ENCODE measurements around the gene MT3.
A peak's percentile ranks its signal among the peaks of the same experiment; 100 is the strongest.

Gene MT3

GRCh38 chr16:56610017-56610608 is 20.8 kb downstream of the MT3 start:
- Histone ChIP-seq H3K36me3 (ENCODE audit: control insufficient read depth, insufficient read depth, low read length) (no peaks in the 10 kb centered on the region), H3K4me3 (ENCODE audit: low read depth, low read length) (no peak overlapping the region), H3K27ac (ENCODE audit: low read depth, low read length) (peak overlapping the region; percentile 4), H3K9ac (ENCODE audit: low read depth, low read length) (no peak overlapping the region), H3K9me3 (ENCODE audit: control insufficient read depth, insufficient read depth, low read length) (no peaks in the 10 kb centered on the region), H3K4me1 (ENCODE audit: control insufficient read depth, insufficient read depth, low read length) (peaks cover 32% of the 10 kb centered on the region), H3K27me3 (ENCODE audit: control insufficient read depth, insufficient read depth, low read length) (peaks cover 94% of the 10 kb centered on the region)

GRCh38 chr16:56610609-56611111 is 21.3 kb downstream of the MT3 start:
- Histone ChIP-seq H3K4me3 (ENCODE audit: low read depth, low read length) (no peak overlapping the region), H3K27me3 (ENCODE audit: control insufficient read depth, insufficient read depth, low read length) (peaks cover 95% of the 10 kb centered on the region), H3K36me3 (ENCODE audit: control insufficient read depth, insufficient read depth, low read length) (no peaks in the 10 kb centered on the region), H3K4me1 (ENCODE audit: control insufficient read depth, insufficient read depth, low read length) (peaks cover 32% of the 10 kb centered on the region), H3K9ac (ENCODE audit: low read depth, low read length) (no peak overlapping the region), H3K27ac (ENCODE audit: low read depth, low read length) (no peak overlapping the region), H3K9me3 (ENCODE audit: control insufficient read depth, insufficient read depth, low read length) (no peaks in the 10 kb centered on the region)

GRCh38 chr16:56611281-56611833 is 22.0 kb downstream of the MT3 start:
- Histone ChIP-seq H3K9ac (ENCODE audit: low read depth, low read length) (no peak overlapping the region), H3K27me3 (ENCODE audit: control insufficient read depth, insufficient read depth, low read length) (peaks cover 95% of the 10 kb centered on the region), H3K4me1 (ENCODE audit: control insufficient read depth, insufficient read depth, low read length) (peaks cover 32% of the 10 kb centered on the region), H3K36me3 (ENCODE audit: control insufficient read depth, insufficient read depth, low read length) (no peaks in the 10 kb centered on the region), H3K27ac (ENCODE audit: low read depth, low read length) (no peak overlapping the region), H3K9me3 (ENCODE audit: control insufficient read depth, insufficient read depth, low read length) (no peaks in the 10 kb centered on the region), H3K4me3 (ENCODE audit: low read depth, low read length) (no peak overlapping the region)

- H3K9me3 ChIP-seq (ENCODE audit: control insufficient read depth, insufficient read depth, low read length) = no peaks in the 10 kb centered on the region
- H3K9ac ChIP-seq (ENCODE audit: low read depth, low read length) = no peak overlapping the region
- H3K27ac ChIP-seq (ENCODE audit: low read depth, low read length) = no peak overlapping the region
- H3K36me3 ChIP-seq (ENCODE audit: control insufficient read depth, insufficient read depth, low read length) = no peaks in the 10 kb centered on the region
- peaks cover 95% of the 10 kb centered on the region for H3K27me3 ChIP-seq (ENCODE audit: control insufficient read depth, insufficient read depth, low read length)
- H3K4me1 ChIP-seq (ENCODE audit: control insufficient read depth, insufficient read depth, low read length) = peaks cover 31% of the 10 kb centered on the region
- H3K4me3 ChIP-seq (ENCODE audit: low read depth, low read length) = no peak overlapping the region
These were observed 24.4 kb downstream of the MT3 start for GRCh38 chr16:56613706-56614105.

GRCh38 chr16:56614549-56614991 is 25.2 kb downstream of the MT3 start:
- Histone ChIP-seq H3K4me3 (ENCODE audit: low read depth, low read length) (no peak overlapping the region), H3K9ac (ENCODE audit: low read depth, low read length) (no peak overlapping the region), H3K27me3 (ENCODE audit: control insufficient read depth, insufficient read depth, low read length) (peaks cover 95% of the 10 kb centered on the region), H3K9me3 (ENCODE audit: control insufficient read depth, insufficient read depth, low read length) (no peaks in the 10 kb centered on the region), H3K36me3 (ENCODE audit: control insufficient read depth, insufficient read depth, low read length) (no peaks in the 10 kb centered on the region), H3K27ac (ENCODE audit: low read depth, low read length) (no peak overlapping the region), H3K4me1 (ENCODE audit: control insufficient read depth, insufficient read depth, low read length) (peaks cover 22% of the 10 kb centered on the region)

DNA sequence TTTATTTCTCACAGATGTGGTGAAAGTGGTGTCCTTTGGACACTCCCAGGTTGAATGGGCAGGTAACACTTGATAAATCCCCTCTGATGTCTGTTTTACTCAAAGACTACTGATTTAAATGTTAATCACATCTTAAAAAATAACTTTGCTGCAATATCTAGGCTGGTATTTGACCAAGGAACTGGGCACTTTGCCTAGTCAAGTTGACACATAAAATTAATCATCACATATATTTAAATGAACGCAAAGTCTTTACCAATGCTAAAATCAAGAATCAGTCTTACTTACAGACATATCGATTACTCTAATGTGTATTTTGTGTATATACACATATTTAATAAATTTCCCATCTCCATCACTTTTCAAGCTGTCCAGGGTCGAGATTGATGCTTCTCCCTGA is 26.0 kb downstream of the MT3 start:
- H3K36me3 ChIP-seq (ENCODE audit: control insufficient read depth, insufficient read depth, low read length) = no peaks in the 10 kb centered on the region
- no peak overlapping the region for H3K9ac ChIP-seq (ENCODE audit: low read depth, low read length)
- no peak overlapping the region for H3K27ac ChIP-seq (ENCODE audit: low read depth, low read length)
- peaks cover 94% of the 10 kb centered on the region for H3K27me3 ChIP-seq (ENCODE audit: control insufficient read depth, insufficient read depth, low read length)
- no peaks in the 10 kb centered on the region for H3K9me3 ChIP-seq (ENCODE audit: control insufficient read depth, insufficient read depth, low read length)
- H3K4me3 ChIP-seq (ENCODE audit: low read depth, low read length) = no peak overlapping the region
- peaks cover 14% of the 10 kb centered on the region; the same call in 1 of the 2 replicates for H3K4me1 ChIP-seq (ENCODE audit: control insufficient read depth, insufficient read depth, low read length)

- Histone ChIP-seq H3K9ac (ENCODE audit: low read depth, low read length) (no peak overlapping the region), H3K36me3 (ENCODE audit: control insufficient read depth, insufficient read depth, low read length) (no peaks in the 10 kb centered on the region), H3K4me1 (ENCODE audit: control insufficient read depth, insufficient read depth, low read length) (peaks cover 19% of the 10 kb centered on the region), H3K27ac (ENCODE audit: low read depth, low read length) (no peak overlapping the region), H3K9me3 (ENCODE audit: control insufficient read depth, insufficient read depth, low read length) (no peaks in the 10 kb centered on the region), H3K4me3 (ENCODE audit: low read depth, low read length) (peak overlapping the region; percentile 58), H3K27me3 (ENCODE audit: control insufficient read depth, insufficient read depth, low read length) (peaks cover 94% of the 10 kb centered on the region)
These were observed 27.4 kb downstream of the MT3 start for GRCh38 chr16:56616608-56617211.

DNA sequence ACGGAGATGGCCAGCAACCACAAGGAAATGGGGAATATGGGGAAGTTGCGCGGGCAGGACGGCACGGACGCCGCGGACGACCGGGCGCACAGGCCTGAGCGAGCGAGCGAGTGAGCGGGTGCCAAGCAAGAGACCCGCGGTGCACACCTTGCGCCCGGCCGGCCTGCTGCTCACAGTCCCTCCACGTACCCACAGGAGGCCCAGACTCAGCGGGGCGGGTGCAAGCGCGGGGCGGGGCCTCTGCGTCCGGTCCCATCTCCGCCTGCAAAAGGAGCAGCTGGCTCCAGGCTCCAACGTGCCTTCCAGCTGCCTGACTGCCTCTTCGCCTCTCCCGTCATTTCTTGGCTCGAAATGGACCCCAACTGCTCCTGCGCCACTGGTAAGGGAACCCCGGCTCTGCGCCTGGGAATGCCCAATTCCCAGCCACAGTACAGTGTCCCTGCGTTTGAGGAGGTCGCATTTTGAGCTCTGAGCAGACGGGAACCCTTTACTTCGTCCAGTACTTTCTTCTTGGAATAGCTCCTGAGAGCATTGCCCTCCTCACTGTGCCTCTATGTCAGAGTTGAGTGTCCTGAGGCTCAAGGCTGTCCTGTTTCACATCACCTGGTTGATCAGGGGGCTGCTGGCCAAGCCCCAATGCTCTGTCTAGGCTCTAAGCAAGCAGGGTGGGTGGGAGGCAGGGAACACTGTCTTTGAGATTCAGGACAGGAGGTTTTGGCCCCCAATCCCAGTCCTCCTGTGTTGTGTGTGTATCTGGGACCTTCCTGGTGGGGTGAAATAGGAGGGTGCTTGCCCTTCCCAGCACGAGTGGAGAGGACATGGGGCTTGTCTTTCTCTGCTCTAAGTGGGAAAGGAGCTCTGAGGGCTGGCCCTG is 28.1 kb downstream of the MT3 start:
- peaks cover 27% of the 10 kb centered on the region for H3K4me1 ChIP-seq (ENCODE audit: control insufficient read depth, insufficient read depth, low read length)
- peaks cover 93% of the 10 kb centered on the region for H3K27me3 ChIP-seq (ENCODE audit: control insufficient read depth, insufficient read depth, low read length)
- no peak overlapping the region for H3K27ac ChIP-seq (ENCODE audit: low read depth, low read length)
- H3K36me3 ChIP-seq (ENCODE audit: control insufficient read depth, insufficient read depth, low read length) = no peaks in the 10 kb centered on the region
- H3K9ac ChIP-seq (ENCODE audit: low read depth, low read length) = no peak overlapping the region
- no peaks in the 10 kb centered on the region for H3K9me3 ChIP-seq (ENCODE audit: control insufficient read depth, insufficient read depth, low read length)
- H3K4me3 ChIP-seq (ENCODE audit: low read depth, low read length) = peak overlapping the region; percentile 58

DNA sequence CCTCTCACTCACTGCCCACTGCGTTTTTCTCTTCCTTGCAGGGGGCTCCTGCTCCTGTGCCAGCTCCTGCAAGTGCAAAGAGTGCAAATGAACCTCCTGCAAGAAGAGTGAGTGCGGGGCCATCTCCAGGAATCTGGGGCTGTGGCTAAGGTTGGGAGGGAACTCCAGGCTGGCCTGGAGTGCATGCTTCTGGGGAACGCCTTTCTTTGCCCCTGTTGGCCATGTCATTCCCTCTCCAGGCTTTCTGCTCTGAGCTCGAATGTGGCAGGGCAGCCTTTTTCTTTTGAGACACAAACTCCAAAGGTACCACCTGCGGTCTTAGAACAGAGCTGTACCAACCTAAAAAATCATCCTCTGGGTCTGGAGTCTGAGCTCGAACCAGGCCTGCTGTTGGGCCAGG is 28.8 kb downstream of the MT3 start:
- no peak overlapping the region for H3K9ac ChIP-seq (ENCODE audit: low read depth, low read length)
- H3K36me3 ChIP-seq (ENCODE audit: control insufficient read depth, insufficient read depth, low read length) = no peaks in the 10 kb centered on the region
- peaks cover 27% of the 10 kb centered on the region for H3K4me1 ChIP-seq (ENCODE audit: control insufficient read depth, insufficient read depth, low read length)
- H3K27ac ChIP-seq (ENCODE audit: low read depth, low read length) = no peak overlapping the region
- no peak overlapping the region for H3K4me3 ChIP-seq (ENCODE audit: low read depth, low read length)
- H3K27me3 ChIP-seq (ENCODE audit: control insufficient read depth, insufficient read depth, low read length) = peaks cover 96% of the 10 kb centered on the region
- no peaks in the 10 kb centered on the region for H3K9me3 ChIP-seq (ENCODE audit: control insufficient read depth, insufficient read depth, low read length)

DNA sequence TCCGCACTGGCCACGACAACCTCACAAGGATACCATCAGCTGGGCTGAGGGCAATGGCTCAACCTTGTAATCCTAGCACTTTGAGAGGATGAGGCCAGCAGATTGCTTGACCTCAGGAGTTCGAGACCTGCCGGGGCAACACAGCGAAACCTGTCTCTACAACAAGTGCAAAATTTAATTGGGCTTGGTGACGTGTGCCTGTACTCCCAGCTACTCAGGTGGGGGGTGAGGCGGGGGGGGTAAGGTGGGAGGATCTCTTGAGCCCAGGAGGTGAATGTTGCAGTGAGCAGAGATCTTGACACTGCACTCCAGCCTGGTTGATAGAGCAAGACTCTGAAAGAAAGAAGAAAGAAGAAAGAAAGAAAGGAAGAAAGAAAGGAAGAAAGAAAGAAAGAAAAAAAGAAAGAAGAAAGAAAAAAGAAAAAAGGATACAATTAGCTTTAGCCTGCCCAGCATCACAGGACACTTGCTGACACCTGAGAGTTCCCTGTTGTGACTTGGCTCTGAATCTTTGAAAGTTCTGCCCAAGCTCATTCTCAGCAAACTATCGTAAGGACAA is 31.1 kb downstream of the MT3 start:
- H3K4me3 ChIP-seq (ENCODE audit: low read depth, low read length) = no peak overlapping the region
- peaks cover 95% of the 10 kb centered on the region for H3K27me3 ChIP-seq (ENCODE audit: control insufficient read depth, insufficient read depth, low read length)
- no peaks in the 10 kb centered on the region for H3K9me3 ChIP-seq (ENCODE audit: control insufficient read depth, insufficient read depth, low read length)
- H3K27ac ChIP-seq (ENCODE audit: low read depth, low read length) = no peak overlapping the region
- H3K36me3 ChIP-seq (ENCODE audit: control insufficient read depth, insufficient read depth, low read length) = no peaks in the 10 kb centered on the region
- H3K4me1 ChIP-seq (ENCODE audit: control insufficient read depth, insufficient read depth, low read length) = peaks cover 27% of the 10 kb centered on the region
- no peak overlapping the region for H3K9ac ChIP-seq (ENCODE audit: low read depth, low read length)
